MM.1S (cell line): Measurements from ENCODE around the gene CSF1R.

Experiments used
- DNase-seq: peaks from one replicate; pipeline ENCODE4 v3.0.0-alpha.2; 2015
- H2AFZ ChIP-seq: fragments of 300-600 bp; sonication (generic); 2 replicates; pipeline ENCODE4 v1.6.0; 2016; ENCODE audit warnings: antibody characterized with exemption, low read length
- H3F3A ChIP-seq: fragments of 300-600 bp; sonication (generic); 2 replicates; pipeline ENCODE4 v1.6.1; 2016; ENCODE audit warnings: mild to moderate bottlenecking, antibody characterized with exemption, low read length, moderate library complexity, mixed read lengths; ENCODE audit not compliant: insufficient read depth
- H3K27ac ChIP-seq: fragments of 300-600 bp; sonication (generic); 2 replicates; pipeline ENCODE4 v1.5.1; 2016; ENCODE audit warnings: mild to moderate bottlenecking, low read length
- H3K27me3 ChIP-seq: fragments of 300-600 bp; sonication (generic); replicated peaks from 2 replicates; pipeline ENCODE4 v1.6.0; 2016; ENCODE audit warnings: low read length; ENCODE audit not compliant: insufficient read depth
- H3K36me3 ChIP-seq: fragments of 300-600 bp; sonication (generic); replicated peaks from 2 replicates; pipeline ENCODE4 v1.6.1; 2016; ENCODE audit warnings: mild to moderate bottlenecking, low read length, mixed read lengths; ENCODE audit not compliant: insufficient read depth
- H3K4me1 ChIP-seq: fragments of 300-600 bp; sonication (generic); 2 replicates; pipeline ENCODE4 v1.6.1; 2016; ENCODE audit warnings: low read length, mixed read lengths
- H3K4me2 ChIP-seq: fragments of 300-600 bp; sonication (generic); 2 replicates; pipeline ENCODE4 v1.6.0; 2016; ENCODE audit warnings: low read depth, low read length
- H3K4me3 ChIP-seq: fragments of 300-600 bp; sonication (generic); 2 replicates; pipeline ENCODE4 v1.5.1; 2016; ENCODE audit warnings: low read length, mixed read lengths
- H3K79me2 ChIP-seq: fragments of 300-600 bp; sonication (generic); 2 replicates; pipeline ENCODE4 v1.6.1; 2016; ENCODE audit warnings: mixed run types, low read length, mixed read lengths
- H3K9ac ChIP-seq: fragments of 300-600 bp; sonication (generic); 2 replicates; pipeline ENCODE4 v1.6.1; 2016; ENCODE audit warnings: low read length, mixed read lengths
- H3K9me2 ChIP-seq: fragments of 300-600 bp; sonication (generic); replicated peaks from 2 replicates; pipeline ENCODE4 v1.6.1; 2016; ENCODE audit warnings: mild to moderate bottlenecking, low read length, mixed read lengths; ENCODE audit not compliant: insufficient read depth
- H3K9me3 ChIP-seq: fragments of 300-600 bp; sonication (generic); replicated peaks from 2 replicates; pipeline ENCODE4 v1.6.1; 2016; ENCODE audit warnings: mild to moderate bottlenecking, low read length, mixed read lengths; ENCODE audit not compliant: insufficient read depth
- H4K20me1 ChIP-seq: fragments of 300-600 bp; sonication (generic); 2 replicates; pipeline ENCODE4 v1.6.1; 2016; ENCODE audit warnings: mild to moderate bottlenecking, low read length, moderate library complexity, mixed read lengths; ENCODE audit not compliant: insufficient read depth
- CTCF ChIP-seq: fragments of 300-600 bp; sonication (generic); IDR thresholded peaks from 2 replicates; pipeline ENCODE4 v1.5.1; 2016; ENCODE audit warnings: antibody characterized with exemption, low read length, mixed read lengths
- EZH2 ChIP-seq: fragments of 300-600 bp; sonication (generic); optimal IDR thresholded peaks from 2 replicates; pipeline ENCODE3; 2017; ENCODE audit warnings: low read depth, mild to moderate bottlenecking, antibody characterized with exemption, low read length, mixed read lengths
- EZH2phosphoT487 ChIP-seq: fragments of 300-600 bp; sonication (generic); IDR thresholded peaks from 2 replicates; pipeline ENCODE4 v1.6.1; 2018; ENCODE audit warnings: antibody characterized with exemption, low read length

Gene CSF1R

GRCh38 chr5:150067405-150067960 lies 18.9 kb downstream of the CSF1R start:
- Histone ChIP-seq H3K4me3 (no peak overlapping the region), H3K9ac (no peak overlapping the region)

DNA sequence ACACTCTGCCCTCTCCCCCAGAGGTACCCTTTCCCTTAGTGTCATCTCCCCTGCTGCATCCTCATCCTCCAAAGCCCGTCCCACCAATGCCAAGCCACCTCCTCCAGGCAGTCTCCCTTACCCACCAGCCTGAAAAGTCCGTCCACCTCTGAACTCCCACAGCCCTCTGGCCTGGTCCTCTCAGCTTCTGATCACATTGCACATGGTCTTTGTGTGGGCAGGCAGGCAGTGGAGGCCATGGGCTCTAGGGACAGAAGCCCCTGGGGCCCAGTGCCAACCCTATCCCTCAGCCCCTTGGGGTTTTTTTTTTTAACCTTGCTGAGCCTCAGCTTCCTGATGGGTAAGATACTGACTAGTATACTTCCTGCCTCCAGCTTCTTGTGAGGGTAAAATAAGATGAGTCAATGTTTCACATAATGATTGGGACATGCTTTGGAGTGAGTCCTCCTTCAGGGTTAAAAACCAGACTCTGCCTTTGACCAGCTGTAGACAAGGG lies 19.4 kb downstream of the CSF1R start:
- Histone ChIP-seq H4K20me1 (no peaks in the 10 kb centered on the region), H3K4me2 (no peak overlapping the region), H3K9me2 (no peaks in the 10 kb centered on the region), H3K27me3 (no peaks in the 10 kb centered on the region; the same call in 1 of the 2 replicates), H3F3A (no peaks in the 10 kb centered on the region), H3K79me2 (no peaks in the 10 kb centered on the region), H3K27ac (no peak overlapping the region), H2AFZ (no peak overlapping the region), H3K36me3 (no peaks in the 10 kb centered on the region), H3K4me1 (peaks cover 3% of the 10 kb centered on the region; the same call in 1 of the 2 replicates), H3K9me3 (no peaks in the 10 kb centered on the region), H3K4me3 (no peak overlapping the region), H3K9ac (no peak overlapping the region)
- TF ChIP-seq CTCF = no peak
- no peak for TF ChIP-seq EZH2phosphoT487
- DNase-seq = no peak

More at GRCh38 chr5:150067405-150067960, 18.9 kb downstream of the CSF1R start:
- no peaks in the 10 kb centered on the region for H3K9me2 ChIP-seq
- no peaks in the 10 kb centered on the region; the same call in 1 of the 2 replicates for H3K27me3 ChIP-seq
- H3K4me2 ChIP-seq = no peak overlapping the region
- no peaks in the 10 kb centered on the region for H3K9me3 ChIP-seq
- H3K4me1 ChIP-seq = peaks cover 3% of the 10 kb centered on the region; the same call in 1 of the 2 replicates
- no peaks in the 10 kb centered on the region for H4K20me1 ChIP-seq
- no peak overlapping the region for H3K27ac ChIP-seq
- no peak for DNase-seq
- no peaks in the 10 kb centered on the region for H3F3A ChIP-seq
- H3K79me2 ChIP-seq = no peaks in the 10 kb centered on the region
- no peak for TF ChIP-seq EZH2
- TF ChIP-seq EZH2phosphoT487 = no peak
- no peak for TF ChIP-seq CTCF
- no peaks in the 10 kb centered on the region for H3K36me3 ChIP-seq
- no peak overlapping the region for H2AFZ ChIP-seq

DNA sequence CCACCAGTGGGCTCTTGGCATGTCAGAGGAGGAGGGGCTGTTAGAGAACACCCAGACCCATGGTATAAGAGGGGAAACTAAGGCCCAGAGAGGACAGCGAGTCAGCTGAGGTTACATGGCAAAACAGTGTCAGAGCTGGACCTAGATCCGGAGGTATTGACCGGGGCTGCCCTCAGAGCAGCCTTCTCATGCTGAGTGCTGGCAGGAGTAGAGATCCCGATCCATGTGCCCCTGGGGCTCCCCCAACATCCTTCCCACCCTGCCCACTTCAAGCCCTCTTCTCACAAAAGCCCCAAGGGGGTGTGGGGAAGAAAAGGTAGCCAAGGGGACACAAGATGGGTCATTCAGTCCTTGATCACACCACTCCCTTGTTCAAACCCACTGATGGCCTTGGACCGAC lies 19.9 kb downstream of the CSF1R start:
- no peak overlapping the region for H2AFZ ChIP-seq
- H3K79me2 ChIP-seq = no peaks in the 10 kb centered on the region
- no peaks in the 10 kb centered on the region for H3F3A ChIP-seq
- H3K4me2 ChIP-seq = no peak overlapping the region
- H3K4me3 ChIP-seq = no peak overlapping the region
- no peaks in the 10 kb centered on the region for H3K9me3 ChIP-seq
- no peaks in the 10 kb centered on the region for H3K9me2 ChIP-seq
- no peak for DNase-seq
- peaks cover 3% of the 10 kb centered on the region; the same call in 1 of the 2 replicates for H3K4me1 ChIP-seq
- H3K36me3 ChIP-seq = no peaks in the 10 kb centered on the region
- no peak overlapping the region for H3K9ac ChIP-seq
- no peaks in the 10 kb centered on the region; the same call in 1 of the 2 replicates for H3K27me3 ChIP-seq
- TF ChIP-seq EZH2 = no peak
- TF ChIP-seq EZH2phosphoT487 = no peak
- no peak for TF ChIP-seq CTCF
- H3K27ac ChIP-seq = no peak overlapping the region
- no peaks in the 10 kb centered on the region for H4K20me1 ChIP-seq
